ENCODE measurements around the gene EIPR1.

- no peak for TF ChIP-seq POLR2A (IDR thresholded peaks at IDR 0.05; ENCODE audit: low read depth, low read length)
- no peak for TF ChIP-seq TAF1 (IDR thresholded peaks at IDR 0.05; ENCODE audit: borderline replicate concordance, low read depth, low read length)
Observed at GRCh38 chr2:3179208-3179607, 198.4 kb downstream of the EIPR1 start.
